Endothelial cell of umbilical vein (primary cell): ENCODE data around the gene MYO18A. TPM values are rescaled to one million over a fixed set of nuclear protein-coding genes. Genes with fewer than 3 reads are reported as not detected.

Source experiments
- BruUV-seq: library from RNA; stranded (reverse); fragments of 400-500 nt; replicated peaks from 2 replicates; lab custom pipeline; 2021; lab: Mats Ljungman, UMichigan
- CTCF ChIA-PET: fragments of 300-600, 350-600 bp; sonication (Branson Sonifier 250); formaldehyde crosslinking; loops from one replicate; lab custom pipeline; 2021; ENCODE audit warnings: antibody characterized with exemption, inconsistent platforms; lab: Charles Lee
- POLR2A ChIA-PET: fragments of 300-600, 350-600 bp; sonication (Branson Sonifier 250); formaldehyde crosslinking; loops from one replicate; lab custom pipeline; 2021; ENCODE audit warnings: antibody characterized with exemption, inconsistent platforms; lab: Charles Lee
- DNase-seq: peaks from one replicate; pipeline ENCODE4 v3.0.0-alpha.2; 2011; ENCODE audit warnings: low read depth, low spot score
- FAIRE-seq: peaks from 2 replicates; lab custom pipeline; 2011; peaks lifted over from hg19 to GRCh38; lab: Jason Lieb, UNC
- H2AFZ ChIP-seq: 2 replicates; pipeline ENCODE4 v1.6.0; 2012; ENCODE audit warnings: low read depth, low read length, control low read depth, inconsistent platforms
- H3K27ac ChIP-seq: 2 replicates; pipeline ENCODE4 v1.5.1; 2011; ENCODE audit warnings: low read depth, mild to moderate bottlenecking, control low read depth, low read length, moderate library complexity; ENCODE audit not compliant: insufficient read depth
- H3K27me3 ChIP-seq, 2 experiments: 2 replicates each; pipeline versions ENCODE4 v1.6.0 to v1.6.1; 2011; ENCODE audit warnings: low read length in 2 of 2, mixed read lengths in 1 of 2; ENCODE audit not compliant: control insufficient read depth in 2 of 2, insufficient read depth in 2 of 2
- H3K36me3 ChIP-seq, 2 experiments: 2 replicates in 1 of 2; 3 replicates in 1 of 2; pipeline ENCODE4 v1.5.1; 2011; ENCODE audit warnings: low read length in 2 of 2, mild to moderate bottlenecking in 1 of 2, moderate library complexity in 1 of 2; ENCODE audit not compliant: control insufficient read depth in 2 of 2, insufficient read depth in 2 of 2; ENCODE audit errors: extremely low read depth in 1 of 2
- H3K4me1 ChIP-seq: 3 replicates; pipeline ENCODE4 v1.5.1; 2011; ENCODE audit warnings: mild to moderate bottlenecking, low read length; ENCODE audit not compliant: control insufficient read depth, insufficient read depth; ENCODE audit errors: extremely low read depth
- H3K4me2 ChIP-seq: 2 replicates; pipeline ENCODE4 v1.6.1; 2011; ENCODE audit warnings: low read length, control low read depth, mixed read lengths; ENCODE audit not compliant: insufficient read depth
- H3K4me3 ChIP-seq, 3 experiments: fragments of 200-600 bp in 1 of 3; sonication (generic), shearing (Covaris generic) in 1 of 3; replicated peaks in 1 of 3; 2 replicates each; pipeline ENCODE4 v1.5.1; 2011 to 2016; ENCODE audit warnings: control low read depth in 3 of 3, low read length in 3 of 3, mild to moderate bottlenecking in 2 of 3, inconsistent platforms in 1 of 3, low read depth in 1 of 3, moderate library complexity in 1 of 3; ENCODE audit not compliant: insufficient read depth in 1 of 3
- H3K79me2 ChIP-seq: 2 replicates; pipeline ENCODE4 v1.6.0; 2012; ENCODE audit warnings: low read length, inconsistent platforms; ENCODE audit not compliant: control insufficient read depth, insufficient read depth
- H3K9ac ChIP-seq: replicated peaks from 2 replicates; pipeline ENCODE3; 2011; ENCODE audit warnings: low read length, control low read depth; ENCODE audit not compliant: insufficient read depth; ENCODE audit errors: extremely low read depth
- H3K9me1 ChIP-seq: replicated peaks from 3 replicates; pipeline ENCODE4 v1.6.0; 2011; ENCODE audit warnings: mild to moderate bottlenecking, low read length; ENCODE audit not compliant: control insufficient read depth, insufficient read depth; ENCODE audit errors: extremely low read depth
- H3K9me3 ChIP-seq: replicated peaks from 2 replicates; pipeline ENCODE4 v1.5.1; 2012; ENCODE audit warnings: low read length, inconsistent platforms; ENCODE audit not compliant: control insufficient read depth, insufficient read depth
- H4K20me1 ChIP-seq: replicated peaks from 2 replicates; pipeline ENCODE3; 2011; ENCODE audit warnings: mild to moderate bottlenecking, low read length; ENCODE audit not compliant: control insufficient read depth, insufficient read depth; ENCODE audit errors: extremely low read depth
- EZH2 ChIP-seq: IDR thresholded peaks from 2 replicates; pipeline ENCODE4 v1.6.1; 2012; ENCODE audit warnings: borderline replicate concordance, low read depth, mild to moderate bottlenecking, moderate library complexity, low read length, inconsistent platforms; ENCODE audit not compliant: severe bottlenecking
- FOS ChIP-seq: IDR thresholded peaks from 2 replicates; pipeline ENCODE4 v1.6.1; 2011; ENCODE audit warnings: mild to moderate bottlenecking, low read length, moderate library complexity, borderline replicate concordance; ENCODE audit not compliant: insufficient read depth
- GATA2 ChIP-seq: IDR thresholded peaks from 2 replicates; pipeline ENCODE4 v1.7.0; 2011; ENCODE audit warnings: low read depth, mild to moderate bottlenecking, moderate library complexity, mixed read lengths, low read length; ENCODE audit not compliant: insufficient read length, insufficient read depth
- JUN ChIP-seq: IDR thresholded peaks from 2 replicates; pipeline ENCODE4 v1.6.1; 2011; ENCODE audit warnings: borderline replicate concordance, low read depth; ENCODE audit not compliant: insufficient read length, insufficient read depth
- MYC ChIP-seq: IDR thresholded peaks from one replicate; pipeline ENCODE4 v1.6.1; 2011; ENCODE audit warnings: mild to moderate bottlenecking, low read depth, low read length
- POLR2A ChIP-seq: IDR thresholded peaks from 2 replicates; pipeline ENCODE4 v1.6.1; 2012; ENCODE audit warnings: low read depth, mild to moderate bottlenecking, control low read depth, low read length
- POLR2AphosphoS5 ChIP-seq: IDR thresholded peaks from 2 replicates; pipeline ENCODE4 v1.6.1; 2012; ENCODE audit warnings: low read depth, mild to moderate bottlenecking, control low read depth, low read length, moderate library complexity; ENCODE audit not compliant: insufficient read depth
- dilution Hi-C: fragments of 300-500 bp; cut with MboI; formaldehyde crosslinking; loops from one replicate; pipeline ENCODE4 v1.15.0; 2019; ENCODE audit warnings: low sequenced_read_pairs; ENCODE audit not compliant: extremely low pct_ligation_motif_present
- intact Hi-C: fragments of 100-400 bp; cut with micrococcal nuclease; formaldehyde crosslinking; loops from one replicate; pipeline ENCODE4 v1.10.0; 2022
- polyA plus RNA-seq, 4 experiments: library from polyadenylated mRNA; depleted of rRNA in 3 of 4; stranded (reverse) in 3 of 4; unstranded in 1 of 4; fragments of >200 nt; gene quantifications; 2 replicates each; pipeline versions ENCODE4 v1.2.1 to v1.2.3, GENCODE V29; 2011 to 2012; ENCODE audit warnings: missing spikeins in 1 of 4
- total RNA-seq: library from RNA; stranded (reverse); gene quantifications from 2 replicates; pipeline ENCODE4 v1.2.3, GENCODE V29; 2021
- TF ChIP-seq, protein P1 (sequence below), 2 donors: IDR thresholded peaks; 1 replicate in 1 of 2; 2 replicates in 1 of 2; pipeline ENCODE4 v1.5.1; 2011; ENCODE audit warnings: low read length in 2 of 2, mild to moderate bottlenecking in 2 of 2, moderate library complexity in 2 of 2, control low read depth in 1 of 2, inconsistent platforms in 1 of 2, low read depth in 1 of 2; ENCODE audit not compliant: insufficient read depth in 1 of 2; ENCODE audit errors: extremely low read depth in 1 of 2
- TF ChIP-seq, protein P2 (sequence below): IDR thresholded peaks from 2 replicates; pipeline ENCODE4 v1.6.1; 2011; ENCODE audit not compliant: insufficient read depth, insufficient read length

The MYO18A gene
- total and polyA plus RNA-seq, 2 donors (not counting 3 experiments of a cell fraction or from before 2014, with no cell fraction given): 3.9 to 28.3 TPM

- no peak overlapping the region for H2AFZ ChIP-seq
- no peak overlapping the region for H3K4me3 ChIP-seq
- no peak overlapping the region for H3K9ac ChIP-seq
- dilution Hi-C loops: no loop called here
- no peaks in the 10 kb centered on the region for H3K4me1 ChIP-seq
- H3K36me3 ChIP-seq: no peaks in the 10 kb centered on the region
- H3K9me1 ChIP-seq: no peaks in the 10 kb centered on the region
- CTCF ChIA-PET: interaction anchor here (0.6 to 2.7 kb wide), 3 partner anchors 14 to 56 kb away, joined by 3 to 10 read pairs (median 4); no protein-coding TSS in a partner anchor
- intact Hi-C loops: no loop called here
- no peaks in the 10 kb centered on the region for H3K79me2 ChIP-seq
- no peaks in the 10 kb centered on the region for H4K20me1 ChIP-seq
- POLR2A ChIA-PET: no interaction called here
- no peak for TF ChIP-seq POLR2AphosphoS5
- TF ChIP-seq FOS: no peak
- TF ChIP-seq, protein P1, sequence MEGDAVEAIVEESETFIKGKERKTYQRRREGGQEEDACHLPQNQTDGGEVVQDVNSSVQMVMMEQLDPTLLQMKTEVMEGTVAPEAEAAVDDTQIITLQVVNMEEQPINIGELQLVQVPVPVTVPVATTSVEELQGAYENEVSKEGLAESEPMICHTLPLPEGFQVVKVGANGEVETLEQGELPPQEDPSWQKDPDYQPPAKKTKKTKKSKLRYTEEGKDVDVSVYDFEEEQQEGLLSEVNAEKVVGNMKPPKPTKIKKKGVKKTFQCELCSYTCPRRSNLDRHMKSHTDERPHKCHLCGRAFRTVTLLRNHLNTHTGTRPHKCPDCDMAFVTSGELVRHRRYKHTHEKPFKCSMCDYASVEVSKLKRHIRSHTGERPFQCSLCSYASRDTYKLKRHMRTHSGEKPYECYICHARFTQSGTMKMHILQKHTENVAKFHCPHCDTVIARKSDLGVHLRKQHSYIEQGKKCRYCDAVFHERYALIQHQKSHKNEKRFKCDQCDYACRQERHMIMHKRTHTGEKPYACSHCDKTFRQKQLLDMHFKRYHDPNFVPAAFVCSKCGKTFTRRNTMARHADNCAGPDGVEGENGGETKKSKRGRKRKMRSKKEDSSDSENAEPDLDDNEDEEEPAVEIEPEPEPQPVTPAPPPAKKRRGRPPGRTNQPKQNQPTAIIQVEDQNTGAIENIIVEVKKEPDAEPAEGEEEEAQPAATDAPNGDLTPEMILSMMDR (IDR thresholded peaks at IDR 0.05; ENCODE audit: extremely low read depth in 1 of 2, insufficient read depth in 1 of 2, low read depth in 1 of 2, low read length in 2 of 2): no peak
- no peak for TF ChIP-seq GATA2
- no peak for TF ChIP-seq JUN
- TF ChIP-seq POLR2A: no peak
- TF ChIP-seq EZH2: no peak
- TF ChIP-seq, protein P2, sequence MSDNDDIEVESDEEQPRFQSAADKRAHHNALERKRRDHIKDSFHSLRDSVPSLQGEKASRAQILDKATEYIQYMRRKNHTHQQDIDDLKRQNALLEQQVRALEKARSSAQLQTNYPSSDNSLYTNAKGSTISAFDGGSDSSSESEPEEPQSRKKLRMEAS: no peak
- no peak for TF ChIP-seq MYC
- FAIRE-seq (no peak), DNase-seq (no peak)
- no peak overlapping the region for H3K4me2 ChIP-seq
- no peaks in the 10 kb centered on the region for H3K9me3 ChIP-seq
- no peak overlapping the region for H3K27ac ChIP-seq
- no TSS peak for BruUV-seq
- H3K27me3 ChIP-seq: peaks cover 4 to 8% of the 10 kb centered on the region in 2 experiments
Observed at GRCh38 chr17:29071303-29071702, 108.9 kb downstream of the MYO18A start.
